Measurements from ENCODE around the gene RAB43. TPM values are rescaled to one million over a fixed set of nuclear protein-coding genes. Genes with fewer than 3 reads are reported as not detected.

Gene RAB43
- total RNA-seq, 1 experiment from 2014 or later = 13.5 TPM

GRCh38 chr3:129095285-129095684 is 26.3 kb downstream of the RAB43 start:
- no peak overlapping the region for H3K9ac ChIP-seq (ENCODE audit: low read length)
- H3K4me3 ChIP-seq (replicated peaks in 1 of 2; ENCODE audit: low read depth in 1 of 2, low read length in 2 of 2) = no peak overlapping the region
- DNase-seq (ENCODE audit: low read depth, low spot score) (no peak), ATAC-seq (no peak)
- H2AFZ ChIP-seq (ENCODE audit: low read depth, low read length, poor library complexity, severe bottlenecking) = no peak overlapping the region
- H3K9me2 ChIP-seq (ENCODE audit: insufficient read depth) = no peaks in the 10 kb centered on the region
- CTCF ChIA-PET = no interaction called here
- intact Hi-C loops (cut with micrococcal nuclease) = no loop called here
- no peaks in the 10 kb centered on the region for H3K4me1 ChIP-seq (ENCODE audit: control insufficient read depth in 1 of 2, insufficient read depth in 2 of 2, low read length in 2 of 2)
- H3K9me3 ChIP-seq (ENCODE audit: control insufficient read depth in 1 of 2, insufficient read depth in 1 of 2, low read depth in 1 of 2, low read length in 2 of 2) = no peaks in the 10 kb centered on the region
- POLR2A ChIA-PET = no interaction called here
- no peaks in the 10 kb centered on the region for H4K20me1 ChIP-seq (ENCODE audit: insufficient read depth)
- H3K79me2 ChIP-seq (ENCODE audit: insufficient read depth, low read length) = no peaks in the 10 kb centered on the region
- no peak overlapping the region for H3K4me2 ChIP-seq (ENCODE audit: low read length)
- H3K27ac ChIP-seq (ENCODE audit: low read depth, low read length) = no peak overlapping the region
- H3K27me3 ChIP-seq (ENCODE audit: insufficient read depth, low read length) = no peaks in the 10 kb centered on the region
- BruUV-seq (replicated peaks) = no TSS peak
- no peak for TF ChIP-seq CTCF (IDR thresholded peaks at IDR 0.05 in 2 of 3, conservative IDR thresholded peaks at IDR 0.05 in 1 of 3; ENCODE audit: borderline replicate concordance in 1 of 3, insufficient read depth in 1 of 3, low read depth in 2 of 3, low read length in 2 of 3)
- no peak for TF ChIP-seq POLR2AphosphoS5 (IDR thresholded peaks at IDR 0.05; ENCODE audit: low read depth, low read length)
- no peak for TF ChIP-seq RAD21 (IDR thresholded peaks at IDR 0.05; ENCODE audit: low read depth)
- no peak for TF ChIP-seq YY1 (IDR thresholded peaks at IDR 0.05; ENCODE audit: extremely low read depth, insufficient replicate concordance, low read depth, low read length)
- no peak for TF ChIP-seq ATF3 (IDR thresholded peaks at IDR 0.05)
- no peak for TF ChIP-seq FOSL1 (IDR thresholded peaks at IDR 0.05; ENCODE audit: low read depth)
- TF ChIP-seq TCF7L2 (IDR thresholded peaks at IDR 0.05; ENCODE audit: borderline replicate concordance, extremely low read depth, insufficient read depth, insufficient read length) = no peak
- TF ChIP-seq, protein P1, sequence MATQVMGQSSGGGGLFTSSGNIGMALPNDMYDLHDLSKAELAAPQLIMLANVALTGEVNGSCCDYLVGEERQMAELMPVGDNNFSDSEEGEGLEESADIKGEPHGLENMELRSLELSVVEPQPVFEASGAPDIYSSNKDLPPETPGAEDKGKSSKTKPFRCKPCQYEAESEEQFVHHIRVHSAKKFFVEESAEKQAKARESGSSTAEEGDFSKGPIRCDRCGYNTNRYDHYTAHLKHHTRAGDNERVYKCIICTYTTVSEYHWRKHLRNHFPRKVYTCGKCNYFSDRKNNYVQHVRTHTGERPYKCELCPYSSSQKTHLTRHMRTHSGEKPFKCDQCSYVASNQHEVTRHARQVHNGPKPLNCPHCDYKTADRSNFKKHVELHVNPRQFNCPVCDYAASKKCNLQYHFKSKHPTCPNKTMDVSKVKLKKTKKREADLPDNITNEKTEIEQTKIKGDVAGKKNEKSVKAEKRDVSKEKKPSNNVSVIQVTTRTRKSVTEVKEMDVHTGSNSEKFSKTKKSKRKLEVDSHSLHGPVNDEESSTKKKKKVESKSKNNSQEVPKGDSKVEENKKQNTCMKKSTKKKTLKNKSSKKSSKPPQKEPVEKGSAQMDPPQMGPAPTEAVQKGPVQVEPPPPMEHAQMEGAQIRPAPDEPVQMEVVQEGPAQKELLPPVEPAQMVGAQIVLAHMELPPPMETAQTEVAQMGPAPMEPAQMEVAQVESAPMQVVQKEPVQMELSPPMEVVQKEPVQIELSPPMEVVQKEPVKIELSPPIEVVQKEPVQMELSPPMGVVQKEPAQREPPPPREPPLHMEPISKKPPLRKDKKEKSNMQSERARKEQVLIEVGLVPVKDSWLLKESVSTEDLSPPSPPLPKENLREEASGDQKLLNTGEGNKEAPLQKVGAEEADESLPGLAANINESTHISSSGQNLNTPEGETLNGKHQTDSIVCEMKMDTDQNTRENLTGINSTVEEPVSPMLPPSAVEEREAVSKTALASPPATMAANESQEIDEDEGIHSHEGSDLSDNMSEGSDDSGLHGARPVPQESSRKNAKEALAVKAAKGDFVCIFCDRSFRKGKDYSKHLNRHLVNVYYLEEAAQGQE (IDR thresholded peaks at IDR 0.05; ENCODE audit: low read depth) = no peak
- TF ChIP-seq, protein P2, sequence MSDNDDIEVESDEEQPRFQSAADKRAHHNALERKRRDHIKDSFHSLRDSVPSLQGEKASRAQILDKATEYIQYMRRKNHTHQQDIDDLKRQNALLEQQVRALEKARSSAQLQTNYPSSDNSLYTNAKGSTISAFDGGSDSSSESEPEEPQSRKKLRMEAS (IDR thresholded peaks at IDR 0.05) = no peak
- no peak for TF ChIP-seq EZH2 (IDR thresholded peaks at IDR 0.05)
- no peak for TF ChIP-seq SP1 (IDR thresholded peaks at IDR 0.05; ENCODE audit: low read depth)
- no peak for TF ChIP-seq ZFX (IDR thresholded peaks at IDR 0.05)
- TF ChIP-seq ZNF274 (IDR thresholded peaks at IDR 0.05; ENCODE audit: low read depth, low read length) = no peak
- TF ChIP-seq SIN3A (IDR thresholded peaks at IDR 0.05; ENCODE audit: low read depth) = no peak
- TF ChIP-seq EZH2phosphoT487 (IDR thresholded peaks at IDR 0.05; ENCODE audit: borderline replicate concordance) = no peak
- no peak for TF ChIP-seq CEBPB (IDR thresholded peaks at IDR 0.05; ENCODE audit: low read depth)
- TF ChIP-seq, protein P3, sequence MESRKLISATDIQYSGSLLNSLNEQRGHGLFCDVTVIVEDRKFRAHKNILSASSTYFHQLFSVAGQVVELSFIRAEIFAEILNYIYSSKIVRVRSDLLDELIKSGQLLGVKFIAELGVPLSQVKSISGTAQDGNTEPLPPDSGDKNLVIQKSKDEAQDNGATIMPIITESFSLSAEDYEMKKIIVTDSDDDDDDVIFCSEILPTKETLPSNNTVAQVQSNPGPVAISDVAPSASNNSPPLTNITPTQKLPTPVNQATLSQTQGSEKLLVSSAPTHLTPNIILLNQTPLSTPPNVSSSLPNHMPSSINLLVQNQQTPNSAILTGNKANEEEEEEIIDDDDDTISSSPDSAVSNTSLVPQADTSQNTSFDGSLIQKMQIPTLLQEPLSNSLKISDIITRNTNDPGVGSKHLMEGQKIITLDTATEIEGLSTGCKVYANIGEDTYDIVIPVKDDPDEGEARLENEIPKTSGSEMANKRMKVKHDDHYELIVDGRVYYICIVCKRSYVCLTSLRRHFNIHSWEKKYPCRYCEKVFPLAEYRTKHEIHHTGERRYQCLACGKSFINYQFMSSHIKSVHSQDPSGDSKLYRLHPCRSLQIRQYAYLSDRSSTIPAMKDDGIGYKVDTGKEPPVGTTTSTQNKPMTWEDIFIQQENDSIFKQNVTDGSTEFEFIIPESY (IDR thresholded peaks at IDR 0.05; ENCODE audit: extremely low read depth, insufficient replicate concordance, low read length) = no peak
- TF ChIP-seq CBX3 (IDR thresholded peaks at IDR 0.05; ENCODE audit: low read depth) = no peak
- TF ChIP-seq POLR2A (IDR thresholded peaks at IDR 0.05; ENCODE audit: borderline replicate concordance, extremely low read depth, insufficient read depth, insufficient read length) = no peak
- RAD21 ChIA-PET (ENCODE audit: low non-redundant PET in 1 of 2, low total read pairs in 2 of 2, uncharacterized antibody in 2 of 2, unreplicated experiment in 2 of 2) = no interaction called here
- peaks cover 0 to 4% of the 10 kb centered on the region in 2 experiments; a peak in 2 of 4 replicates for H3K36me3 ChIP-seq (ENCODE audit: control insufficient read depth in 1 of 2, insufficient read depth in 2 of 2, low read length in 2 of 2)
